Activated CD8-positive, alpha-beta memory T cell treated with anti-CD3 and anti-CD28 coated beads for 24 hours (primary cell): ENCODE data around the gene C1orf56.
A peak's percentile ranks its signal among the peaks of the same experiment; 100 is the strongest.

Source experiments
- DNase-seq: peaks from one replicate; pipeline ENCODE4 v3.0.0-alpha.2; 2020

Gene C1orf56, protein sequence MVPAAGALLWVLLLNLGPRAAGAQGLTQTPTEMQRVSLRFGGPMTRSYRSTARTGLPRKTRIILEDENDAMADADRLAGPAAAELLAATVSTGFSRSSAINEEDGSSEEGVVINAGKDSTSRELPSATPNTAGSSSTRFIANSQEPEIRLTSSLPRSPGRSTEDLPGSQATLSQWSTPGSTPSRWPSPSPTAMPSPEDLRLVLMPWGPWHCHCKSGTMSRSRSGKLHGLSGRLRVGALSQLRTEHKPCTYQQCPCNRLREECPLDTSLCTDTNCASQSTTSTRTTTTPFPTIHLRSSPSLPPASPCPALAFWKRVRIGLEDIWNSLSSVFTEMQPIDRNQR

DNA sequence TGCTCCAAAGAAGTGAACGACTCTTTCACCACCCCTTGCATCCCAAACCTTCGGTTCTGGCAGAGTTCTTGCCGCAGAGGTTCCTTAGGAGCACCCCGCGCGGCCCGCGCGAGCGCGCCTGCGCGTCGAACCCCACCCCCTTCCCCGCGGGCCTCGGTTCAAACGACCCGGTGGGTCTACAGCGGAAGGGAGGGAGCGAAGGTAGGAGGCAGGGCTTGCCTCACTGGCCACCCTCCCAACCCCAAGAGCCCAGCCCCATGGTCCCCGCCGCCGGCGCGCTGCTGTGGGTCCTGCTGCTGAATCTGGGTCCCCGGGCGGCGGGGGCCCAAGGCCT is at the start of gene C1orf56:
TSS of gene C1orf56 (plus strand) at position 161 of the 334 bp plus-strand sequence. CDS start at position 258, 97 bp downstream.
- peak; percentile 84 for DNase-seq

DNA sequence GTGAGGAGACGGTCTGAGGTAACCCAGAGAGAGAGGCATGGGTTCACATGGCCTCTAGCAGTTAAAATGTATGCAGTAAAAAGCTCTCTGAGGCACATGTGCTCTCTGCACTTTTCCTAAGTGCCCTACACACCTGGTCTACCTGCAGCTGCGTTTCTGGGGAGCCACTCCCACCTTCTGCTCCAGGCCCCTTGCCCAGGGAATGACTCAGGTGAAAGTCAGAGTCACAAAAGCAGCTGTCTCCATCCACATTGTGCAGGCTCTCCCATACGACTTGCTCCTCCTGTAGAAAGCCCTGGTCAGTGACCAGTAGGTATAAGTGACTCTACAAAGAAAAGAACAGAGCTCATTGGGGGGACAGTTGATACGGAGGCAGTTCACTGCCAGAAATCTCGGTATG is 49.6 kb upstream of the C1orf56 start:
- no peak for DNase-seq

DNA sequence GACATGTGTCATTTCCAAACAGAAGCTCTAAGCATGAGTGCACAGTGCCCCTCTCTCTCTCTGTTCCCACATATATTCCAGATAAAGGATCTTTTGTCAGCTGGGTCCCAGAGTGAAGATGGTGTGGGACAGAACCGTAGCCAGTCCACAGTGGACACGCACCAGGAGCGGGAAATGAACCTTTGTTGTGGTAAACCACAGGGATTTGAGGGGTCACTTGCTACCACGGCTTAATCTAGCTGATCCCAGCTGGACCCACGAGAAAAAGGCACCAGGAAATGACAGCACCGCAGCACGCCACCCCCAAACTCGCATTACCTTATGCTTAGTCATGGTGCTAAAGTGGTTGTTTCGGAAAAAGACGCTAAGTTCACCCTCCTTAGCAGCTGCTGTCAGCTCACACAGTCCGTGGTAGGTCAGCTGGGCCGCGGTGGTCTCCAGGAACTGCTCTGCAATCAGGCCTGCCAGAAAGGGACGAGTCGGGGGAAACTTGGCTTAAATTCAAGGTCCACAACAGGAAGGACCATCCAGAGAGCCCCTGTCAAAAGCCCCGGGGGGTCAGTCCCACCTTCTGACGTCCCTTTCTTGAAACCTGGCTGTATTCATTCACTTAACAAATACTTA is 48.4 kb upstream of the C1orf56 start:
- no peak for DNase-seq

DNA sequence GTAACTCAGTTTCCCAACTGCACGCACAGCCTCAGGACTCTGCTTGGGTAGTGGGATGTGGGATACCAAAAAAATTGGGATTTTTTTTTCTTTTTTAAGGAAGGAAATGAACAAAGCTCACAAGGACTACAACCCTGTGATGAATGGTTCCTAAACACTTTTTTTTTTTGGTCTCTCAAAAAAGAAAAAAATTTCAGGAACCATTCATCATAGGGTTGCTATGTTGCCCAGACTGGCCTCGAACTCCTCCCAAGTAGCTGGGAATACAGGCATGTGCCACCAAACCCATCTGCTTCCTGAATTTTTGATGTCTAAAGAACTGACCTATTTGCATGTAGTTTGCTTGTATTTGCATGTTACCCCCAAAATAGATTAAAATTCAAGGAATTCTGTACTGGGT is 47.6 kb upstream of the C1orf56 start:
- DNase-seq, result no peak

DNA sequence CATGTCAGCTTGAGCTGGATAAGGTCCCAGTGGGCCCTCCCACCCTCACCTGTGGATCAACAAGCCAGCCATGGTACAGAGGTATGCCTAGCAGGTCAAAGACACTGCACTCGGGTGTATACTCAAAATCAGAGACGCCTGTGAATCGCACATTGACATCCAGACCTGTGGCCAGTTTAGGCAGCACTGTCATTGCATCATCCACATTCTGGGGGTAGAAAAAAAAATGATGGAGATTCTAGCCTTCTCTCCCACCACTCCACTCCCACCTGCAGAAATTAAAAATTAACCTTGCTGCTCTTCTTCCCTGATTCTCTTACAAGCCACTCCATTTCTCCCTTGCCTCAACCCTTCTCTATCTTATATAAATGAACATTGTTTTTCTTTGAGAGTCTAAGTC is 47.1 kb upstream of the C1orf56 start:
- DNase-seq, result no peak

DNA sequence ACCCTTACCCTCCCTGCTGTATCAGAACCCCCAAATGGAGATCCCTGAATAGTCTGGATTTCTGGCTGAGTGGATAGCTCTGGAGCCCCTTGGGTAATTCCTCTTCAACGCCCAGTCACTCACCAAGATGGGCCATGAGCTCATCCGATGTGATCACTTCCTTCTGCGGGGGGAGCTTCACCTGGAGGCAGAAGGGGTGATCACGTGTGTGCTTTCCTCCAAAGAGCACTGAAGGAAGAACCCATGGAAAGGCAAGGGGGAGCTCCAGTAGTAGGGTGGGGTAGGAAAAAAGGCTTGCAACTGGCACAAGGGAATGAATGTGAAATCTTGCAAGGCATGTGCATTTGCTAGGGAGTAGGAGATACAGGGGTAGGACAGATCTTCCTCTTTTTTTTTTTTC is 45.9 kb upstream of the C1orf56 start:
- no peak for DNase-seq

DNA sequence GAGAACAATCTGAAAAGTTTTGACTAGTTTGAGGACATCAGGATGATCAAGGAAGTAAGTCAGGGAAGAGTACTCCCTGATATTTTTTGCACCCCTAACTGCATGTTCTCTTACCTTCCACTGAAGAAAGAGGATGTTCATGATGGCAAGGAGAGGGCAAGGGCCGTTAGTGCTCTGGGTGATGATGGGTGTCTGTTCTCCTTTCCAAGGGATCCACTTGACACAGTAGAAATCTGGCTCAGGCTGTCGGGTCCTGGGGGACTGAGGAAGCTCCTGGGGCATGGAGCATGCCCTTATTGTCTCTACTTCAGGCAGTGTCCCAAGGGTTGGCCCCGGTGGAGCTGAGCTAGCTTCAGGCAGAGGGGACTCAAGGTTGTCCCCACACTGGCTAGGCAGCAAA is 45.5 kb upstream of the C1orf56 start:
- no peak for DNase-seq

DNA sequence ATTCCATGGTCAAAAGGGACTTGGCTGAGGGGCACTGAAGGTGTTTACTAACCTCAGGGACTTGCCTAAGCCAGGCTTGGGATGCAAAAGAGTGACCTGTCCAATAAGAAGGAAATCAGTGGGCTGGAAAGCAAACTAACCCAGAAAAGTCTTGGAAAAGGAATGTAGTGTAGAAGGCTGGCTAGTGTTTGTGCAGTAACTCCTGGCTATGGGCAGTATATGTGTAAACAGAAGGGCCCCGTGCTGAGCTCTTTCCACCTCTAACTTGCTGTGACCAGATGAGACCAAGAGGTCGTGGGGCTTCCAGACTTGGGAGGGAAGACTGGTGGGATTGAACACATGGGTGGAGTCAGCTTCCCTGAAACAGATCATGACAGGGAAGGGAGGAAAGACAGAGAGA is 44.9 kb upstream of the C1orf56 start:
- no peak for DNase-seq

DNA sequence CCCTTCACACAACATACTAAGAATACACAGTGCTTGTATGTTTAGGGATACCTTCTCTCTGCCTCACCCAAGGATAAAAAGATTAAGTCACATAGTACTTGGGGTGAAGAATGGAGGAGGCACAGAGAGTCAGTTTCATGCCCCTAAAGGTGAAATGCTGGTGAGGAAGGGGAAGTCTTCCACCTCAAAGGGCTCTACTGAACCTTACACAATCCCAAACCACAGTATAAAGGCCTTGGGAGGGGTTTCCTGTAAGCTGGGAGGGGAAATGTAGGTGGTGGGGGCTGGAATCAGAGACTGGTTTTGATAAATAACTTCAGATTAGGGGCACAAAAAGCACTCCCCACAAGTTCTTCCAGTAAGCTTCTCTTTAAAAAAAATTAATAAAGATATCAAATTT is 44.4 kb upstream of the C1orf56 start:
- DNase-seq, result no peak

DNA sequence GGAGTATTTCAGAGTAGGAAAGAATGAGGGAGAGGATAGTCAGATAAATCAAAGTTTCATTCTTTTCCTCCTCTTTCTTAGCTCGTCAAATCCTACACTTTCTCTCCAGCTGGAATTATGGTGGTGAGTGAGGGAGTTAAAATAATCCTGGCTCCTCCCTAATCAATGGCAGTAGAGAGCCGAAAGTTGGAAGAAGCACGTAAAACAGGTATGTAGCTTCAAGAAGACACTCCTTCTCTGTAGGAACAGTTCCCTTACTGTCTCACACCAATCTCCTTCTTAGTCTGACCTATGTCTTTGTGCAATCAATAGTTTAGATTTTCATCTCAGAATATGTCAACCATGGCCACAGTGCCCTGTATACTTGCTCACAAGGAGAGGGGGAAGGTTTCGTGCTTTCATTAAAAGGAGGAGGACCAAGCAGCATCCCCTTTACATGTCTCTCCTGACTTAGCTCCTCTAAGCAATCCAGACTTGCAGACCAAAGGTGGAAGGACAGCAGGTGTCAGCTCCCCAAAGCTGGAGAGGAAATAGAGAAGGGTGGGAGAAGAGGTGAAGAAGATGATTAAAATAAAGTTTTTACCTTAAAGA is 41.7 kb upstream of the C1orf56 start:
- DNase-seq, result no peak

DNA sequence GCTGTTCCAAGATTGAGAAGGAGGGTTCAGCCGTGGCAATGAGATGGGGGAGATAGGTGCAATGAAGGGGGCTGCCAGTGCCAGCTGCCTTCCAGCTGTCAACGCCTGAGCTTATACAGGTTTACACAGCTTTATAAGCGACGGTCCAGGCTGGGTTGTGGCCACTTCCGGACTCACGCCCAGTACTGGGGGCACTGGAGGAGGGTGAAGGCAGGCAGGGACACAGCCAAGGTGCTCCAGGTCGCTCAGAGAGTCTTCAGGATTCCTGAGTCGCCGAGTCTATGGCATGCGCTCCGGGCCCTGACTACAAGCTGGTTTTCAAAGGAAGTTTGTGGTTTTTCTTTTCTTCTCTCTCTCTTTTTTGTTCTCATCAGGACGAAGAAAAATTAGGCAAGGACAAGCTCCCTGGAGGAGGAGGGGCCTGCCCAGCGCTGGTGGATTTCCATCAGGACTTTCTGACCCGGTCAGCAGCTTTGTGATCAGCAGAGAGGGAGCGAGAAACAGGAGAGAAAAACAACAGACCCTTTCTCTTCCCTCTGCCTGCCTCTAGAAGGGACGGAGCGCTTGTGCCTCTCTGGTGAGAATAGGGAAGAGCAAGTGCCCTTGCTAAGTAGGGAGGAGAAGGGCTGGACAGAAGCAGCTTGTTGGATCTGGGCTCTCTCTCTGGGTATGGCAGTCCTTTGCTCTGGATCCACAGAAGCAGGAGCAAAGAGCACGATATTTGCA is 41.1 kb upstream of the C1orf56 start, which contains the start of gene MINDY1:
TSS of gene MINDY1 (minus strand) at position 576 of the 726 bp plus-strand sequence. CDS start 4,285 bp downstream, outside the sequence.
- no peak for DNase-seq

DNA sequence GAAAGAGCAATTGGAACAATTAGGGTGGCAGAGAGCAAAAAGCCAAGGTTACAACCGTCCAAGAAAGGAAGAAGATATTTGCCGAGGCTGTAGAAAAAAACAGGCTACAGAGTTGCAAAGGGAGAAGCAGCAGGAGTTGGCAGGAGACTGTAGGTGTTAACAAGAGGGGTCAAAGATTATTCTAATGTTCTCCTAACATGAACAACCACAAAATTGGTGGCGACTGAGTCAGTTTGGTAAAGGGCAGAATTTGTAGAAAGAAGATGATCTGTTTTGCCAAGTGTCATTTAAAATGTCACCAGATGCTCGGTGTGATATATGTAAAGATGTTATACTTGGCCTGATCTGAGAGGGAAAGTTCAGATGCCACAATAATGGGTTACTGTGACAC is 39.7 kb upstream of the C1orf56 start:
- DNase-seq, result no peak

DNA sequence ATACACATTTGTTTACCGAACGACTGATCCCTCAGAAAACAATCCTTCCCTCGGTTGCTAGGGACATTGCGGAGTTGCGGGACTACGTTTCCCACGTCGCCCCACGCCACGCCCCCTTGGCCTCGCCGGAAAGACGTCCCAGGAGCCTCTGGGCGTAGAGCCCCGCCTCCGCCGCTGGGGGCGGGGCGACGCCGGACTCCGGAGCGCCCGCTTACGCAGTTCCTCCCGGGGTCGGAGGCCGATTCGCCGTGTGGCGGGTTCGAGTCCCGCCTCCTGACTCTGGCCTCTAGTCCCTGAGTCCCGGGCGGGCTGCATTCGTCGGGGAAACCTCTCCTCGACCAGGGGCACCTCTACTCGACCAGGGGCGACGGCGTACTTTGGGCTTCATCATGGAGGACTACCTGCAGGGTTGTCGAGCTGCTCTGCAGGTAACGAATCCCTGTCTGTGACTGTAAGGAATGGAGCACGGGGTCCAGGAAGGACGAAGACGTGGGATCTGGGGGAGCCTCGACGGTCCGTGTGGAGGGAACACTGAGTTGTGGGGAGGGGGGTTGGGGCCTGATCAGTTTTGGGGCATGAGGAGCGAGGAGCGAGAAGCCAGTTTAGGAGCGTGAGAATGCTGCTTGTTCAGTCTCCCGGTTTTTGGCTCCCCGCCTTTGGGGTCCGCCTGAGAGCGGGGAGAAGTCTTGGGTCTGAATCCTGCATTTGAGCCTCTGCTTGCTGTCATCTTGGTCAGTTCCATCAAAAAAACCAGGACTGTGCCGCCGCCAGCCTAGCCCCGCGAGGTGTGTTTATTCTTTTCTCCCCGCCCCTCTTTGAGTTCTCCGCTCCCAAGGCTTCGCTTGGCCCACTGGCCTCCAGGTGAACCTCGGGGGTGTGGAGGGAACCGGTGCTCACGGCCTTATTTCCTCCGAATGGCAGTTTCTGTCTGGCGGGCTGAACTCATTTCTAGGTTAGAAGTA is 39.0 kb upstream of the C1orf56 start, which contains the start of gene PRUNE1:
TSS of gene PRUNE1 (plus strand) at position 206 of the 962 bp plus-strand sequence. CDS start at position 390, 184 bp downstream.
- DNase-seq, result peak; percentile 96

DNA sequence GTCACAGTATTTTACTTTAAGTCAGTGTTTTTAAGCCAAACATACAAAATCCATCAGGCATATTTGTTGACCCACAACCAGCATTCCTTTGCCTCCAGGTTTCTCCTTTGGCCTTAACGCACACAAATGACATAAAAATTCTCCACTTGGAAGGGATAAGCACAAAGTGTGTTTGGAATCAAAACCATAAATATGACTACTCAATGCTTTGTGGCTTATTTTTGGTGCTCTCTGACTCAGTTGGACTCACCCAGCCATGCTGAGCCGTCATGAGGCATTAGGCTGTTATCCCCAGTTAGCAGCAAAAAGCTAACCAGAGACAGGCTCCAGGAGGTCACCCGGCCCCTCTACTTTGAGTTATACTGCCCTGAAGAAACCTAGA is 38.4 kb upstream of the C1orf56 start:
- DNase-seq, result no peak

DNA sequence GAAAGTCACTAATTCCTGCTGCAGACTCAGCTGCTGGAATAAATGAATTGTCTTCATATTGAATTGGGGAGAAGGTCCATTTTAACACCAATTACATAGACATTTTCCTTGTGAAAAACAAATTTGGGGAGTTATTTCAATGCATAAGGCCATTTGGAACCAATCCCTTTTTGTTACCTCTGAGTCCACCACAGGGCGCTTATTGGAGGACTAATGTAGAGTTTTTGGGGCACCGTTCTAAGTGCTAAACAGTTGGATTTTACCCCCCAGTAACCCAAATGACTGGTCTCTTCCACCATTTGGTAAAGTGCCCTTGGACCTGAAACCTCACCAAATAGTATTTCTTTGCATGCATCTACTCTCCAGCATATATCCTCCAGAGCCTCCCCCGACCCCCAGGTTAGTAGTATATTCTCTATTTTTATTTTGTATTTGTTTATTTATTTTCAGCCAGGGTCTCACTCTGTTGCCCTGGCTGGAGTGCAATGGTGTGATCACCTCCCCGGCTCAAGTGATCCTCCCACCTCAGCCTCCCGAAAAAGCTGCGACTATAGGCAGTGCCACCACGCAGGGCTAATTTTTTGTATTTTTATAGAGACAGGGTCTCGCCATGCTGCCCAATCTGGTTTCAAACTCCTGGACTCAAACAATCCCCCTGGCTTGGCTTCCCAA is 37.7 kb upstream of the C1orf56 start:
- no peak for DNase-seq

DNA sequence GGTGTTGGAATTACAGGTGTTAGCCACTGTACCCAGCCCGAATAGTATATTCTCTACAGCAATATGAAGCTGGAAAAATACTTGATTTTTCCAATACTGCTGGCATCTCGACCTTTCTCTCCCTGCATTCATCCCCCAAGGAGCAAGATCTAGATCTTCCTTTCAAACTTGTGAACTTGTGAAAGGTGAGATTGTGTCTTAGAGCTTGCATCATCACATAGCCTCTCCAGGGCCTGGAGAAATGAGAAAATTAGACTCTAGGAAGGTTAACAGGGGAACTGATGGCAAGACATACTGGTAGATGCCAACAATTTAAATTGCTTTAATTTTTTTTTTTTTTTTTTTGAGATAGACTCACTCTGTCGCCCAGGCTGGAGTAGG is 37.2 kb upstream of the C1orf56 start:
- no peak for DNase-seq

DNA sequence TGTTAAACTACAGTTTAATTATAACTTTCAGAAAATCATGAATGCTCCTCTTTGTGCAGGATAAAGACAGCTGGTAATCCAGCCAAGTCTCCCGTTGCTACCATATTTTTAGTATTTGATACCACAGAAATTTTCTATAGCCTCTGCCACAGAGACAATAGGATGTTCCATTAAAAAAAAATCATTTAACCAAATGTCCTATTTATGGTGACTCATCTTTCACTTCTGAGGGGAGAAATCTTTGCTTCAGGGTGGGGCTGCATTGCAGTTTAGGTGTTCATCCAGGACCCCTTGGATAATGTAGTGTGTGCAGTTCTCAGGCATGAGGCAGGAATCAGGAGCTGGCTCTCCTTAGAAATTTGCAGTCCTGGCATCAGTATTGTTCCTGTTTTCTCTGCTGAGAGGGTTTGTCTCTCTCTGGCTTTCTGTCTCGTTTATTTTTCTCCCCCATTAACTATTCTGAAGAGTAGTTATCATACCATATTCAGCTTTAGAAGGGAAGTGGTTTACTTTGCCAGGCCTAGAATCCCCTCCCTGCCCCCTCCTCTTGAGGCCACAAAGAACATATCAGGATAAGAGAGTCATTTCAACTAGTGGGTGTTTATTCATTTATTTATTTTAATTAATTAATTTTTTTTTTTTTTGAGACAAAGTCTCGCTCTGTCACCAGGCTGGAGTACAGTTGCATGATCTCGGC is 36.2 kb upstream of the C1orf56 start:
- DNase-seq, result no peak

DNA sequence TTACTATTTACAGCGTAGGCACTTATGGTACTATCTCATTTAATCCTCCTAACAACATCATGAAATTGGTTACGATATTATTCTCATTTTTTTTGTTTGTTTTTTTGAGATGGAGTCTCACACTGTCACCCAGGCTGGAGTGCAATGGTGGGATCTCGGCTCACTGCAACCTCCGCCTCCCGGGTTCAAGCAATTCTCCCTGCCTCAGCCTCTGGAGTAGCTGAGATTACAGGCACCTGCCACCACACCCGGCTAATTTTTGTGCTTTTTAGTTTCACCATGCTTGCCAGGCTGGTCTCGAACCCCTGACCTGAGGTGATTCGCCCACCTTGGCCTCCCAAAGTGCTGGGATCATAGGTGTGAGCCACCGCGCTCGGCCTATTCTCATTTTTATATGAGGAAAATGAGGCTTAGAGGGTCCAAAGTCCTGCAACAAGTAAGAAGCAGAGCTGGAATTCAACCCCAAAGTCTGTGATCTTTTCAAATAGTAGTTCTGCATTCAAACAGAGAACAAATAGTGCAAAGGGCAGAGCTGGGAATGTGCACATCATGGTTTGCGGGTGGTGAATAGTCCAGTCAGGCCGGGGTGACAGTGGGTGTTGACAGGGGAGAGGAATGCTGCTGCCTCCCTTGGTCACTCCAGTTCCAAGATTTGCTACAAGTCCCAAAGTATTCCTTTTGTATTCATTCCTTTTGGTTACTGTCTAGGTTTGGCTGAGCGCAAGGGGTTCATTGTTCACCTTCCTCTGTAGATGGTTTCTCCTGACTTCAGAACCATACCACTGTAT is 34.7 kb upstream of the C1orf56 start:
- no peak for DNase-seq

DNA sequence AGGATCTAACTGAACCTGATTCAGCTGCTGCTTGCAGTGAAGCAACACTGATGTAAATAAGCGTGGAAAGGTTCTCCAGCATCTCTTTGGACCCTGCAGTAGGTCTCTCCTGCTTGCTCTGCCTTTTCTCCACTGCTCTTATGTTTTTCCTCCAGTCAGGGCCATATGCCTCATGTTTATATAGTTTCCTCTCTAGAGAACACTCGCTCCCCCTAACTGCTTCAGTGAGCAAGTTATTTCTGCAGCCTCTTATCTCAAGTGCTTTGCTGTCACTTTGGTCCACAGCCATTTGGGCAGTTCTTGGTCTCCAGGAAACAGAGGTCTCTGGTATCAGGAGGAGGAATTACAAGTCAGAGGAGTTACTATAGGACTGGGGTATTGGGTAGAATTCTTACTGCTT is 34.0 kb upstream of the C1orf56 start:
- DNase-seq, result no peak

DNA sequence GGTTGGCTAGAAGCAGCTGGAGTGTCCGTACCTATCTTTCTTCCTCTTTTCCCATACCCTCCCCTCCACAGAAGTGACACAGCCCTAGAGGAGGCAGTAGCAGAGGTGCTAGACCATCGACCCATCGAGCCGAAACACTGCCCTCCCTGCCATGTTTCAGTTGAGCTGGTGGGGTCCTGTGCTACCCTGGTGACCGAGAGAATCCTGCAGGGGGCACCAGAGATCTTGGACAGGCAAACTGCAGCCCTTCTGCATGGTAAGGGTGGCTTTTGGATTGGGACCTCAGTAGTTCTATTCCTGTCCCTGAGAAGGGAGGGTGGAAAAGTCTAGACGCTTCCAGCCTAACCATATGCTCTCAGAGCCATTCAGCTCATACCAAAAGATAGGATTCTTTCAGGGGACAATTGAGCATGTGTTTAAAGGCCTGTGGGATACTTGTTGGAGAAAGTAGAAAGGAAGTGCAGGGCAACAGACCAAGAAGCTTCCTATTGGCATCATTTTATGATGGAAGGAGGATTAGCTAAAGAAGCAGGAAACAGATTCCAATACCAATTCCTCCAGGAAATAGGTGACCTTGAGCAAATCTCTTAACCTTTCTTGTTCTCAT is 22.9 kb upstream of the C1orf56 start:
- peak; percentile 90 for DNase-seq
